ENCODE results near the gene SCT. TPM values are rescaled to one million over a fixed set of nuclear protein-coding genes. Genes with fewer than 3 reads are reported as not detected.

Gene SCT
- total and polyA plus RNA-seq, 2 experiments from 2014 or later = 2.6 TPM; not detected in 1

- TF ChIP-seq, protein P1, sequence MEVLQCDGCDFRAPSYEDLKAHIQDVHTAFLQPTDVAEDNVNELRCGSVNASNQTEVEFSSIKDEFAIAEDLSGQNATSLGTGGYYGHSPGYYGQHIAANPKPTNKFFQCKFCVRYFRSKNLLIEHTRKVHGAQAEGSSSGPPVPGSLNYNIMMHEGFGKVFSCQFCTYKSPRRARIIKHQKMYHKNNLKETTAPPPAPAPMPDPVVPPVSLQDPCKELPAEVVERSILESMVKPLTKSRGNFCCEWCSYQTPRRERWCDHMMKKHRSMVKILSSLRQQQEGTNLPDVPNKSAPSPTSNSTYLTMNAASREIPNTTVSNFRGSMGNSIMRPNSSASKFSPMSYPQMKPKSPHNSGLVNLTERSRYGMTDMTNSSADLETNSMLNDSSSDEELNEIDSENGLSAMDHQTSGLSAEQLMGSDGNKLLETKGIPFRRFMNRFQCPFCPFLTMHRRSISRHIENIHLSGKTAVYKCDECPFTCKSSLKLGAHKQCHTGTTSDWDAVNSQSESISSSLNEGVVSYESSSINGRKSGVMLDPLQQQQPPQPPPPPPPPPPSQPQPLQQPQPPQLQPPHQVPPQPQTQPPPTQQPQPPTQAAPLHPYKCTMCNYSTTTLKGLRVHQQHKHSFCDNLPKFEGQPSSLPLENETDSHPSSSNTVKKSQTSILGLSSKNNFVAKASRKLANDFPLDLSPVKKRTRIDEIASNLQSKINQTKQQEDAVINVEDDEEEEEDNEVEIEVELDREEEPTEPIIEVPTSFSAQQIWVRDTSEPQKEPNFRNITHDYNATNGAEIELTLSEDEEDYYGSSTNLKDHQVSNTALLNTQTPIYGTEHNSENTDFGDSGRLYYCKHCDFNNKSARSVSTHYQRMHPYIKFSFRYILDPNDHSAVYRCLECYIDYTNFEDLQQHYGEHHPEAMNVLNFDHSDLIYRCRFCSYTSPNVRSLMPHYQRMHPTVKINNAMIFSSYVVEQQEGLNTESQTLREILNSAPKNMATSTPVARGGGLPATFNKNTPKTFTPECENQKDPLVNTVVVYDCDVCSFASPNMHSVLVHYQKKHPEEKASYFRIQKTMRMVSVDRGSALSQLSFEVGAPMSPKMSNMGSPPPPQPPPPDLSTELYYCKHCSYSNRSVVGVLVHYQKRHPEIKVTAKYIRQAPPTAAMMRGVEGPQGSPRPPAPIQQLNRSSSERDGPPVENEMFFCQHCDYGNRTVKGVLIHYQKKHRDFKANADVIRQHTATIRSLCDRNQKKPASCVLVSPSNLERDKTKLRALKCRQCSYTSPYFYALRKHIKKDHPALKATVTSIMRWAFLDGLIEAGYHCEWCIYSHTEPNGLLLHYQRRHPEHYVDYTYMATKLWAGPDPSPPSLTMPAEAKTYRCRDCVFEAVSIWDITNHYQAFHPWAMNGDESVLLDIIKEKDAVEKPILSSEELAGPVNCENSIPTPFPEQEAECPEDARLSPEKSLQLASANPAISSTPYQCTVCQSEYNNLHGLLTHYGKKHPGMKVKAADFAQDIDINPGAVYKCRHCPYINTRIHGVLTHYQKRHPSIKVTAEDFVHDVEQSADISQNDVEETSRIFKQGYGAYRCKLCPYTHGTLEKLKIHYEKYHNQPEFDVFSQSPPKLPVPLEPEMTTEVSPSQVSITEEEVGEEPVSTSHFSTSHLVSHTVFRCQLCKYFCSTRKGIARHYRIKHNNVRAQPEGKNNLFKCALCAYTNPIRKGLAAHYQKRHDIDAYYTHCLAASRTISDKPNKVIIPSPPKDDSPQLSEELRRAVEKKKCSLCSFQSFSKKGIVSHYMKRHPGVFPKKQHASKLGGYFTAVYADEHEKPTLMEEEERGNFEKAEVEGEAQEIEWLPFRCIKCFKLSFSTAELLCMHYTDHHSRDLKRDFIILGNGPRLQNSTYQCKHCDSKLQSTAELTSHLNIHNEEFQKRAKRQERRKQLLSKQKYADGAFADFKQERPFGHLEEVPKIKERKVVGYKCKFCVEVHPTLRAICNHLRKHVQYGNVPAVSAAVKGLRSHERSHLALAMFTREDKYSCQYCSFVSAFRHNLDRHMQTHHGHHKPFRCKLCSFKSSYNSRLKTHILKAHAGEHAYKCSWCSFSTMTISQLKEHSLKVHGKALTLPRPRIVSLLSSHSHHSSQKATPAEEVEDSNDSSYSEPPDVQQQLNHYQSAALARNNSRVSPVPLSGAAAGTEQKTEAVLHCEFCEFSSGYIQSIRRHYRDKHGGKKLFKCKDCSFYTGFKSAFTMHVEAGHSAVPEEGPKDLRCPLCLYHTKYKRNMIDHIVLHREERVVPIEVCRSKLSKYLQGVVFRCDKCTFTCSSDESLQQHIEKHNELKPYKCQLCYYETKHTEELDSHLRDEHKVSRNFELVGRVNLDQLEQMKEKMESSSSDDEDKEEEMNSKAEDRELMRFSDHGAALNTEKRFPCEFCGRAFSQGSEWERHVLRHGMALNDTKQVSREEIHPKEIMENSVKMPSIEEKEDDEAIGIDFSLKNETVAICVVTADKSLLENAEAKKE (CRISPR knock-in tag; IDR thresholded peaks at IDR 0.05) = no peak
- TF ChIP-seq, protein P2, sequence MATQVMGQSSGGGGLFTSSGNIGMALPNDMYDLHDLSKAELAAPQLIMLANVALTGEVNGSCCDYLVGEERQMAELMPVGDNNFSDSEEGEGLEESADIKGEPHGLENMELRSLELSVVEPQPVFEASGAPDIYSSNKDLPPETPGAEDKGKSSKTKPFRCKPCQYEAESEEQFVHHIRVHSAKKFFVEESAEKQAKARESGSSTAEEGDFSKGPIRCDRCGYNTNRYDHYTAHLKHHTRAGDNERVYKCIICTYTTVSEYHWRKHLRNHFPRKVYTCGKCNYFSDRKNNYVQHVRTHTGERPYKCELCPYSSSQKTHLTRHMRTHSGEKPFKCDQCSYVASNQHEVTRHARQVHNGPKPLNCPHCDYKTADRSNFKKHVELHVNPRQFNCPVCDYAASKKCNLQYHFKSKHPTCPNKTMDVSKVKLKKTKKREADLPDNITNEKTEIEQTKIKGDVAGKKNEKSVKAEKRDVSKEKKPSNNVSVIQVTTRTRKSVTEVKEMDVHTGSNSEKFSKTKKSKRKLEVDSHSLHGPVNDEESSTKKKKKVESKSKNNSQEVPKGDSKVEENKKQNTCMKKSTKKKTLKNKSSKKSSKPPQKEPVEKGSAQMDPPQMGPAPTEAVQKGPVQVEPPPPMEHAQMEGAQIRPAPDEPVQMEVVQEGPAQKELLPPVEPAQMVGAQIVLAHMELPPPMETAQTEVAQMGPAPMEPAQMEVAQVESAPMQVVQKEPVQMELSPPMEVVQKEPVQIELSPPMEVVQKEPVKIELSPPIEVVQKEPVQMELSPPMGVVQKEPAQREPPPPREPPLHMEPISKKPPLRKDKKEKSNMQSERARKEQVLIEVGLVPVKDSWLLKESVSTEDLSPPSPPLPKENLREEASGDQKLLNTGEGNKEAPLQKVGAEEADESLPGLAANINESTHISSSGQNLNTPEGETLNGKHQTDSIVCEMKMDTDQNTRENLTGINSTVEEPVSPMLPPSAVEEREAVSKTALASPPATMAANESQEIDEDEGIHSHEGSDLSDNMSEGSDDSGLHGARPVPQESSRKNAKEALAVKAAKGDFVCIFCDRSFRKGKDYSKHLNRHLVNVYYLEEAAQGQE (IDR thresholded peaks at IDR 0.05; ENCODE audit: unreplicated experiment) = no peak
- TF ChIP-seq, protein P3, sequence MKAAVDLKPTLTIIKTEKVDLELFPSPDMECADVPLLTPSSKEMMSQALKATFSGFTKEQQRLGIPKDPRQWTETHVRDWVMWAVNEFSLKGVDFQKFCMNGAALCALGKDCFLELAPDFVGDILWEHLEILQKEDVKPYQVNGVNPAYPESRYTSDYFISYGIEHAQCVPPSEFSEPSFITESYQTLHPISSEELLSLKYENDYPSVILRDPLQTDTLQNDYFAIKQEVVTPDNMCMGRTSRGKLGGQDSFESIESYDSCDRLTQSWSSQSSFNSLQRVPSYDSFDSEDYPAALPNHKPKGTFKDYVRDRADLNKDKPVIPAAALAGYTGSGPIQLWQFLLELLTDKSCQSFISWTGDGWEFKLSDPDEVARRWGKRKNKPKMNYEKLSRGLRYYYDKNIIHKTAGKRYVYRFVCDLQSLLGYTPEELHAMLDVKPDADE (IDR thresholded peaks at IDR 0.05) = no peak
- no peak for TF ChIP-seq ZNF114 (CRISPR knock-in tag; IDR thresholded peaks at IDR 0.05)
- no peak for TF ChIP-seq JUNB (IDR thresholded peaks at IDR 0.05; ENCODE audit: unreplicated experiment)
- no peak for TF ChIP-seq CREB1 (CRISPR knock-in tag; IDR thresholded peaks at IDR 0.05; ENCODE audit: low read depth)
- no peak for TF ChIP-seq POLR2AphosphoS5 (IDR thresholded peaks at IDR 0.05; ENCODE audit: low read depth)
Measured at GRCh38 chr11:619628-620050, 7.3 kb downstream of the SCT start (continued).

All from GM23338 (cell line).